PFSK-1 (cell line): ENCODE results near the gene COA7.

Experiments used
- POLR2AphosphoS5 ChIP-seq: IDR thresholded peaks from 2 replicates; pipeline ENCODE4 v1.6.1; 2012; ENCODE audit warnings: low read depth, mild to moderate bottlenecking, control low read depth, low read length, moderate library complexity
- REST ChIP-seq, 2 experiments: IDR thresholded peaks; 2 replicates each; pipeline versions ENCODE4 v1.6.1 to v1.8.0; 2011 to 2012; ENCODE audit warnings: low read depth in 2 of 2, low read length in 2 of 2, control low read depth in 1 of 2, inconsistent platforms in 1 of 2, mild to moderate bottlenecking in 1 of 2, moderate library complexity in 1 of 2; ENCODE audit not compliant: insufficient read depth in 1 of 2
- SIN3A ChIP-seq: IDR thresholded peaks from 2 replicates; pipeline ENCODE4 v1.6.1; 2012; ENCODE audit warnings: mild to moderate bottlenecking, low read length, moderate library complexity, borderline replicate concordance; ENCODE audit not compliant: insufficient read depth

GRCh38 chr1:52668711-52669110 is 29.4 kb downstream of the COA7 start:
- TF ChIP-seq POLR2AphosphoS5 (no peak), SIN3A (no peak), REST (IDR thresholded peaks at IDR 0.05; ENCODE audit: insufficient read depth in 1 of 2, low read depth in 2 of 2, low read length in 2 of 2) (no peak)
